NCI-H1694 treated with DMSO at 0.1 percent for 48 hours (cell line): ENCODE measurements around the gene CPSF4.
"Not testable (repeated sequence)": the region's sequence is repeated elsewhere in the genome, so short reads cannot be mapped to it uniquely, and the experiment has no call there.

Source experiments
- DNase-seq: peaks from one replicate; lab custom pipeline; 2025; lab: John Stamatoyannopoulos, UW

Gene CPSF4

GRCh38 chr7:99490878-99491277 is 52.1 kb downstream of the CPSF4 start:
- no peak for DNase-seq

GRCh38 chr7:99493823-99494222 is 55.1 kb downstream of the CPSF4 start:
- DNase-seq: no peak

GRCh38 chr7:99497766-99498545 is 59.2 kb downstream of the CPSF4 start:
- DNase-seq: no peak

GRCh38 chr7:99498546-99498944 is 59.8 kb downstream of the CPSF4 start:
- no peak for DNase-seq

- DNase-seq: no peak
Measured at GRCh38 chr7:99499371-99499720, 60.6 kb downstream of the CPSF4 start.

- peak; percentile 84 for DNase-seq
Measured at GRCh38 chr7:99499721-99500636, 61.2 kb downstream of the CPSF4 start, which contains the start of gene ZNF394. ZNF394 (minus strand) TSS chr7:99500281; CDS start chr7:99500093, 188 bp downstream.

GRCh38 chr7:99500637-99501009 is 61.9 kb downstream of the CPSF4 start:
- DNase-seq: no peak

- not testable (repeated sequence) for DNase-seq
Measured at GRCh38 chr7:99501236-99501635, 62.5 kb downstream of the CPSF4 start.

- DNase-seq: no peak
Measured at GRCh38 chr7:99504281-99504602, 65.5 kb downstream of the CPSF4 start.

- DNase-seq: peak; percentile 97
Measured at GRCh38 chr7:99504603-99505323, 66.0 kb downstream of the CPSF4 start, which contains the start of gene ZKSCAN5. ZKSCAN5 (plus strand) TSS chr7:99504662; CDS start chr7:99506045, 1,383 bp downstream.

GRCh38 chr7:99505324-99505662 is 66.5 kb downstream of the CPSF4 start:
- no peak for DNase-seq
